CD4-positive, CD25-positive, alpha-beta regulatory T cell (primary cell): ENCODE measurements around the gene SIPA1L3. TPM values are rescaled to one million over a fixed set of nuclear protein-coding genes. Genes with fewer than 3 reads are reported as not detected.

Experiments
- ATAC-seq, 2 donors: fragments of 150-1000 bp; cut with Tn5 transposase; one replicate each; pipeline ENCODE4 v1.10.0; 2021; ENCODE audit warnings: low read depth in 2 of 2, moderate number of reproducible peaks in 2 of 2, moderate library complexity in 1 of 2
- DNase-seq, 3 donors: peaks; one replicate each; pipeline versions ENCODE4 v3.0.0 to v3.0.0-alpha.2; 2012 to 2022; ENCODE audit warnings: mixed read lengths in 1 of 3
- H3K27ac ChIP-seq: one replicate; pipeline ENCODE4 v1.7.0; 2013; ENCODE audit warnings: mild to moderate bottlenecking, low read length; ENCODE audit not compliant: insufficient read depth, poor library complexity, severe bottlenecking
- H3K27me3 ChIP-seq: one replicate; pipeline ENCODE4 v1.7.0; 2013; ENCODE audit warnings: low read length; ENCODE audit not compliant: control insufficient read depth, insufficient read depth
- H3K36me3 ChIP-seq: one replicate; pipeline ENCODE4 v1.7.0; 2013; ENCODE audit warnings: mild to moderate bottlenecking, low read length, moderate library complexity; ENCODE audit not compliant: control insufficient read depth, insufficient read depth
- H3K4me1 ChIP-seq: 2 replicates; pipeline ENCODE4 v1.7.0; 2013; ENCODE audit warnings: mild to moderate bottlenecking, low read length; ENCODE audit not compliant: insufficient read depth, control insufficient read depth, poor library complexity, severe bottlenecking
- H3K4me3 ChIP-seq: one replicate; pipeline ENCODE4 v1.7.0; 2013; ENCODE audit warnings: low read depth, mild to moderate bottlenecking, low read length, moderate library complexity
- H3K9me3 ChIP-seq, 2 experiments: 1 replicate in 1 of 2; 2 replicates in 1 of 2; pipeline ENCODE4 v1.7.0; 2013; ENCODE audit warnings: low read length in 2 of 2, mild to moderate bottlenecking in 1 of 2, moderate library complexity in 1 of 2; ENCODE audit not compliant: control insufficient read depth in 2 of 2
- H3K27ac Mint-ChIP-seq, 3 donors: one replicate each; pipeline ENCODE4 v1.8.0; 2020 to 2022; ENCODE audit warnings: mild to moderate bottlenecking in 3 of 3, mixed read lengths in 3 of 3, moderate library complexity in 2 of 3
- H3K27me3 Mint-ChIP-seq: one replicate; pipeline ENCODE4 v1.8.0; 2022; ENCODE audit warnings: mild to moderate bottlenecking, mixed read lengths
- H3K36me3 Mint-ChIP-seq: one replicate; pipeline ENCODE4 v1.8.0; 2020; ENCODE audit warnings: mixed read lengths
- H3K4me1 Mint-ChIP-seq, 4 donors: one replicate each; pipeline ENCODE4 v1.8.0; 2020 to 2022; ENCODE audit warnings: mixed read lengths in 4 of 4, mild to moderate bottlenecking in 1 of 4
- H3K4me3 Mint-ChIP-seq, 4 donors: one replicate each; pipeline ENCODE4 v1.8.0; 2020 to 2022; ENCODE audit warnings: mild to moderate bottlenecking in 4 of 4, mixed read lengths in 4 of 4, moderate library complexity in 3 of 4
- H3K9me3 Mint-ChIP-seq, 7 donors: one replicate each; pipeline ENCODE4 v1.8.0; 2020 to 2022; ENCODE audit warnings: mixed read lengths in 7 of 7, mild to moderate bottlenecking in 3 of 7, moderate library complexity in 2 of 7
- polyA plus RNA-seq, 4 donors: library from polyadenylated mRNA; unstranded; fragments of 300-500 nt; fragmentation: Illumina TruSeq; gene quantifications; one replicate each; pipeline ENCODE4 v1.2.3, GENCODE V29; 2021
- total RNA-seq: library from RNA; stranded (reverse); gene quantifications from one replicate; pipeline ENCODE4 v1.2.3, GENCODE V29; 2022

Gene SIPA1L3
- total and polyA plus RNA-seq, 5 donors from 2014 or later = 0.41 to 27.6 (median 1.7) TPM

GRCh38 chr19:38105574-38105973 is 198.6 kb downstream of the SIPA1L3 start:
- Histone ChIP-seq H3K9me3 (no peaks in the 10 kb centered on the region), H3K27ac (no peak overlapping the region), H3K4me1 (no peaks in the 10 kb centered on the region), H3K4me3 (no peak overlapping the region), H3K27me3 (no peaks in the 10 kb centered on the region), H3K36me3 (peaks cover 55% of the 10 kb centered on the region)
- no peak for ATAC-seq
- DNase-seq = no peak
- H3K27ac Mint-ChIP-seq = no peak overlapping the region
- H3K36me3 Mint-ChIP-seq = peaks cover 45% of the 10 kb centered on the region
- H3K4me1 Mint-ChIP-seq = peaks cover 0 to 2% (median 0%) of the 10 kb centered on the region in 4 donors
- H3K4me3 Mint-ChIP-seq = no peak overlapping the region
- no peaks in the 10 kb centered on the region for H3K9me3 Mint-ChIP-seq
- H3K27me3 Mint-ChIP-seq = no peaks in the 10 kb centered on the region

- DNase-seq = no peak
- H3K4me3 Mint-ChIP-seq = no peak overlapping the region
- Histone ChIP-seq H3K27me3 (no peaks in the 10 kb centered on the region), H3K4me3 (no peak overlapping the region), H3K4me1 (no peaks in the 10 kb centered on the region), H3K9me3 (no peaks in the 10 kb centered on the region), H3K36me3 (peaks cover 56% of the 10 kb centered on the region), H3K27ac (no peak overlapping the region)
- peak overlapping the region in 1 of 3 donors; percentile 62 for H3K27ac Mint-ChIP-seq
- H3K4me1 Mint-ChIP-seq = peaks cover 0 to 2% (median 0%) of the 10 kb centered on the region in 4 donors
- peaks cover 55% of the 10 kb centered on the region for H3K36me3 Mint-ChIP-seq
- H3K9me3 Mint-ChIP-seq = no peaks in the 10 kb centered on the region
- ATAC-seq = no peak
- H3K27me3 Mint-ChIP-seq = no peaks in the 10 kb centered on the region
These were observed 200.1 kb downstream of the SIPA1L3 start for GRCh38 chr19:38107129-38107528.

- peaks cover 38% of the 10 kb centered on the region for H3K36me3 ChIP-seq
- no peak overlapping the region for H3K27ac ChIP-seq
- Mint-ChIP-seq H3K4me3 (no peak overlapping the region), H3K4me1 (peaks cover 0 to 20% (median 5%) of the 10 kb centered on the region in 4 donors), H3K36me3 (peaks cover 49% of the 10 kb centered on the region), H3K27ac (no peak overlapping the region), H3K27me3 (no peaks in the 10 kb centered on the region), H3K9me3 (no peaks in the 10 kb centered on the region)
- H3K4me3 ChIP-seq = no peak overlapping the region
- DNase-seq = no peak
- no peaks in the 10 kb centered on the region for H3K9me3 ChIP-seq
- H3K27me3 ChIP-seq = no peaks in the 10 kb centered on the region
- ATAC-seq = no peak
- H3K4me1 ChIP-seq = peaks cover 9% of the 10 kb centered on the region
These were observed 204.9 kb downstream of the SIPA1L3 start for GRCh38 chr19:38111898-38112297.

- Histone ChIP-seq H3K27me3 (no peaks in the 10 kb centered on the region), H3K4me3 (no peak overlapping the region), H3K9me3 (no peaks in the 10 kb centered on the region), H3K4me1 (peaks cover 9% of the 10 kb centered on the region), H3K36me3 (peaks cover 26% of the 10 kb centered on the region), H3K27ac (no peak overlapping the region)
- DNase-seq (no peak), ATAC-seq (no peak)
- Mint-ChIP-seq H3K9me3 (peaks cover 0 to 5% (median 0%) of the 10 kb centered on the region in 7 donors), H3K4me3 (no peak overlapping the region), H3K27me3 (no peaks in the 10 kb centered on the region), H3K27ac (peak overlapping the region in 2 of 3 donors; percentile 32 to 51), H3K36me3 (peaks cover 45% of the 10 kb centered on the region), H3K4me1 (peaks cover 0 to 20% (median 8%) of the 10 kb centered on the region in 4 donors)
These were observed 207.6 kb downstream of the SIPA1L3 start for GRCh38 chr19:38114651-38115050.

DNA sequence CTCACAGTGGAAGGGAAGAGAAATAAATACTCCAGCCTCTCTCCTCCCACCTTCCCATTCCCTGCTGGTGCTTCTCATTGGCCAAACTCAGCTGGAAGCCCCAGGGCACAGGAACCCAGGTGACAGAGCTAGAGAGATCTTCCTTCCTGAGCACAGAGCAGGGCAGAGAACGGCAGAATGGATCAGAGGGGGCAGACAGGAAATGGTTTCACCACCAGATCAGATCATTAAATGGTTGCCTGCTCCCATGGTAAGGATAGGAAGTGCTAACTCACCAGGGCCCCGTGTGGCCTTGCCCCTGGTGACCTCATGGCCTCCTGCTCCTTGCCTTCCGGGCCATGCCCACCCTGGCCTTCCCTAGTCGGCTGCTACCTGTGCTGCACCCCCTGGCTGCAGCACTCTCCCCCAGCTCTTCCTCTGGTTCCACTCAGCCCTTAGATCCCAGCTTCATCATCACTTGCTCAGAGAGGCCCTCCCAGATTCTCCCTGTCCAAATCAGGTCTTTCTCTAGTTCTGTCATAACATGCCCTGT is 208.3 kb downstream of the SIPA1L3 start:
- Histone ChIP-seq H3K36me3 (peaks cover 23% of the 10 kb centered on the region), H3K27ac (no peak overlapping the region), H3K9me3 (no peaks in the 10 kb centered on the region), H3K27me3 (no peaks in the 10 kb centered on the region), H3K4me1 (peaks cover 9% of the 10 kb centered on the region), H3K4me3 (no peak overlapping the region)
- Mint-ChIP-seq H3K4me1 (peaks cover 0 to 20% (median 8%) of the 10 kb centered on the region in 4 donors), H3K4me3 (no peak overlapping the region), H3K27ac (peak overlapping the region in 2 of 3 donors; percentile 13 to 32), H3K27me3 (no peaks in the 10 kb centered on the region), H3K9me3 (peaks cover 0 to 5% (median 0%) of the 10 kb centered on the region in 7 donors), H3K36me3 (peaks cover 50% of the 10 kb centered on the region)
- ATAC-seq = peak; percentile 50 to 52
- DNase-seq = peak in 1 of 3 donors; percentile 40

DNA sequence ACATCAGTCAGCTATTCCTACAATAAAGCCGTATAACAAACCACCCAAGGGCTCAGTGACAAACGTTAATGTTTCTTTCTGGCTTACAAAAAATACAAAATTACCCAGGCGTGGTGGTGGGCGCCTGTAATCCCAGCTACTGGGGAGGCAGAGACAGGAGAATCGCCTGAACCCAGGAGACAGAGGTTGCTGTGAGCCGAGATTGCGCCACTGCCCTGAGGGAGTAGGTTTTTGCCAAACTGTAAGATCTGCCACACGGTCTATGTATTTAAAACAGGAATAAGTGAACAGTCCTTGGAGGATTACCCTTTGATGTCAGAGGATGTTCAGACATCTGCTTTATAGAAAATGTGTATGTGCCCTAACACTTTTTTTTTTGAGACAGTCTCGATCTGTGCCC is 211.2 kb downstream of the SIPA1L3 start:
- no peak overlapping the region for H3K27ac Mint-ChIP-seq
- H3K27ac ChIP-seq = no peak overlapping the region
- peaks cover 55% of the 10 kb centered on the region for H3K36me3 Mint-ChIP-seq
- ATAC-seq = no peak
- H3K4me1 ChIP-seq = peaks cover 9% of the 10 kb centered on the region
- H3K27me3 Mint-ChIP-seq = no peaks in the 10 kb centered on the region
- H3K27me3 ChIP-seq = no peaks in the 10 kb centered on the region
- H3K36me3 ChIP-seq = peaks cover 7% of the 10 kb centered on the region
- peaks cover 0 to 7% (median 1%) of the 10 kb centered on the region in 7 donors for H3K9me3 Mint-ChIP-seq
- H3K4me3 ChIP-seq = no peak overlapping the region
- no peak for DNase-seq
- H3K9me3 ChIP-seq = no peaks in the 10 kb centered on the region
- no peak overlapping the region for H3K4me3 Mint-ChIP-seq
- H3K4me1 Mint-ChIP-seq = peaks cover 0 to 20% (median 8%) of the 10 kb centered on the region in 4 donors

DNA sequence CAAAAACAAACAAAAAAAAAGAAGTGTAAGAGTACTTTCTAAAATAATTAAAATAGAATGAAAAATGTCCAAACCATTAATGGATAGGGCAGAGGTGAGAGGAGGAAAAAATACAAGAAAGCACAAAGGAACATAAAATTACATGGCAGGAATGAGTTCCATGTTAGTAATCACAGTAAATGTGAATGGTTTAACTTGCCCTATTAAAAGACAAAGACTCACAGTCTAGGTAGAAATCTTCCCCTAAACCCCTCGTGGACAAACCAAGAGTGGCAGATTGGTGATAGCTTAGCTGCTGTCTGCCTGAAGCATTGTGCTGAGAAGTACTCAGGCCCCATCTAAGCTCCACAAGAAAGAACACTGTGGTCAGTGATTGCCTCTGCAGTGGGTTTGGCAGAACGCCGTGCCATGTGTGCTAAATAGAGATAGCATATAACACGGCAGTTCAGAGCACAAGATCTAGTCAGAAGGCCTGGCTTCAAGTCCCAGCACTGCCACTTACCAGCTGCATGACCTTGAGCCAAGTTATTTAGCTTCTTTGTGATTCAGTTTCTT is 213.5 kb downstream of the SIPA1L3 start:
- no peak for DNase-seq

More for the DNA sequence above, 213.5 kb downstream of the SIPA1L3 start:
- H3K4me3 Mint-ChIP-seq = no peak overlapping the region
- peaks cover 0 to 7% (median 1%) of the 10 kb centered on the region in 7 donors for H3K9me3 Mint-ChIP-seq
- no peaks in the 10 kb centered on the region for H3K9me3 ChIP-seq
- no peaks in the 10 kb centered on the region for H3K27me3 ChIP-seq
- H3K4me1 Mint-ChIP-seq = peaks cover 0 to 4% (median 3%) of the 10 kb centered on the region in 4 donors
- H3K4me1 ChIP-seq = no peaks in the 10 kb centered on the region
- H3K4me3 ChIP-seq = no peak overlapping the region
- no peaks in the 10 kb centered on the region for H3K27me3 Mint-ChIP-seq
- no peak for ATAC-seq
- H3K27ac Mint-ChIP-seq = peak overlapping the region in 1 of 3 donors; percentile 49
- H3K27ac ChIP-seq = no peak overlapping the region
- peaks cover 47% of the 10 kb centered on the region for H3K36me3 Mint-ChIP-seq
- H3K36me3 ChIP-seq = peaks cover 7% of the 10 kb centered on the region
